NCI-H1092 (cell line): ENCODE measurements around the gene CTBP2.

Experiments
- DNase-seq: peaks from one replicate; lab custom pipeline; 2025; lab: John Stamatoyannopoulos, UW

Gene CTBP2

GRCh38 chr10:125144693-125145623 lies 15.4 kb downstream of the CTBP2 start:
- DNase-seq = no peak

- DNase-seq = no peak
Observed at GRCh38 chr10:125144206-125144605, 16.2 kb downstream of the CTBP2 start.

- DNase-seq = no peak
Observed at GRCh38 chr10:125142946-125143345, 17.4 kb downstream of the CTBP2 start.

GRCh38 chr10:125141860-125142484 lies 18.4 kb downstream of the CTBP2 start:
- DNase-seq = no peak

GRCh38 chr10:125141150-125141859 lies 19.1 kb downstream of the CTBP2 start:
- no peak for DNase-seq

GRCh38 chr10:125140151-125140550 lies 20.2 kb downstream of the CTBP2 start:
- no peak for DNase-seq

- DNase-seq = peak; percentile 77
Observed at GRCh38 chr10:125137601-125138438, 22.5 kb downstream of the CTBP2 start.

- DNase-seq = no peak
Observed at GRCh38 chr10:125136087-125136486, 24.3 kb downstream of the CTBP2 start.

GRCh38 chr10:125135771-125136035 lies 24.7 kb downstream of the CTBP2 start:
- DNase-seq = no peak

GRCh38 chr10:125134916-125135770 lies 25.2 kb downstream of the CTBP2 start:
- no peak for DNase-seq

GRCh38 chr10:125134483-125134848 lies 25.9 kb downstream of the CTBP2 start:
- DNase-seq = no peak

GRCh38 chr10:125133696-125134482 lies 26.5 kb downstream of the CTBP2 start:
- no peak for DNase-seq

- DNase-seq = no peak
Observed at GRCh38 chr10:125132344-125132743, 28.0 kb downstream of the CTBP2 start.

GRCh38 chr10:125130916-125131315 lies 29.4 kb downstream of the CTBP2 start:
- no peak for DNase-seq

GRCh38 chr10:125130260-125130659 lies 30.1 kb downstream of the CTBP2 start:
- no peak for DNase-seq

- no peak for DNase-seq
Observed at GRCh38 chr10:125129076-125129458, 31.3 kb downstream of the CTBP2 start.

- no peak for DNase-seq
Observed at GRCh38 chr10:125128397-125129075, 31.8 kb downstream of the CTBP2 start.

GRCh38 chr10:125127986-125128385 lies 32.4 kb downstream of the CTBP2 start:
- no peak for DNase-seq

- no peak for DNase-seq
Observed at GRCh38 chr10:125127110-125127509, 33.3 kb downstream of the CTBP2 start.
